Breast epithelium (tissue), 3 donors: Measurements from ENCODE around the gene YAP1.

Experiments
- POLR2A ChIP-seq: fragments of 450-650 bp; IDR thresholded peaks from one replicate; pipeline ENCODE4 v1.6.1; 2016; ENCODE audit warnings: antibody characterized with exemption, mild to moderate bottlenecking, moderate library complexity
- TF ChIP-seq, protein P1 (sequence below), 3 donors: fragments of 450-650 bp; IDR thresholded peaks; one replicate each; pipeline ENCODE4 v1.5.1; 2016 to 2017; ENCODE audit warnings: antibody characterized with exemption in 3 of 3, mild to moderate bottlenecking in 3 of 3, moderate library complexity in 3 of 3

GRCh38 chr11:102138670-102139069 is 28.4 kb downstream of the YAP1 start:
- no peak for TF ChIP-seq POLR2A
- TF ChIP-seq, protein P1, sequence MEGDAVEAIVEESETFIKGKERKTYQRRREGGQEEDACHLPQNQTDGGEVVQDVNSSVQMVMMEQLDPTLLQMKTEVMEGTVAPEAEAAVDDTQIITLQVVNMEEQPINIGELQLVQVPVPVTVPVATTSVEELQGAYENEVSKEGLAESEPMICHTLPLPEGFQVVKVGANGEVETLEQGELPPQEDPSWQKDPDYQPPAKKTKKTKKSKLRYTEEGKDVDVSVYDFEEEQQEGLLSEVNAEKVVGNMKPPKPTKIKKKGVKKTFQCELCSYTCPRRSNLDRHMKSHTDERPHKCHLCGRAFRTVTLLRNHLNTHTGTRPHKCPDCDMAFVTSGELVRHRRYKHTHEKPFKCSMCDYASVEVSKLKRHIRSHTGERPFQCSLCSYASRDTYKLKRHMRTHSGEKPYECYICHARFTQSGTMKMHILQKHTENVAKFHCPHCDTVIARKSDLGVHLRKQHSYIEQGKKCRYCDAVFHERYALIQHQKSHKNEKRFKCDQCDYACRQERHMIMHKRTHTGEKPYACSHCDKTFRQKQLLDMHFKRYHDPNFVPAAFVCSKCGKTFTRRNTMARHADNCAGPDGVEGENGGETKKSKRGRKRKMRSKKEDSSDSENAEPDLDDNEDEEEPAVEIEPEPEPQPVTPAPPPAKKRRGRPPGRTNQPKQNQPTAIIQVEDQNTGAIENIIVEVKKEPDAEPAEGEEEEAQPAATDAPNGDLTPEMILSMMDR (IDR thresholded peaks at IDR 0.05), result no peak
